ENCODE results near the gene ZSWIM6.

Gene ZSWIM6

DNA sequence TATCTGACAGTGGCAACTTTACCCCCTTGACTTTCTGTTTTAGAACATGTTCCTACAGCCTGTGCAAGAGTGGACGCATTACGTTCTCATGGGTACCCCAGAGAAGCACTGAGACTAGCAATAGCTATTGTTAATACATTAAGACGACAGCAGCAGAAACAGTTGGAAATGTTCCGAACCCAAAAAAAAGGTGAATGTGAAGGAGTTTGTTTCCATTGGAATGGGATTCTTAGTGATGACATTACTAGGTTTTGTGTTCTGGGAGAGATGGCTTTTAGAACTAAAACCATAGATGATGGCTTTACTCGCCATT is 194.1 kb downstream of the ZSWIM6 start:
- DNase-seq (ENCODE audit: low read depth in 1 of 2, low spot score in 1 of 2): no peak

DNA sequence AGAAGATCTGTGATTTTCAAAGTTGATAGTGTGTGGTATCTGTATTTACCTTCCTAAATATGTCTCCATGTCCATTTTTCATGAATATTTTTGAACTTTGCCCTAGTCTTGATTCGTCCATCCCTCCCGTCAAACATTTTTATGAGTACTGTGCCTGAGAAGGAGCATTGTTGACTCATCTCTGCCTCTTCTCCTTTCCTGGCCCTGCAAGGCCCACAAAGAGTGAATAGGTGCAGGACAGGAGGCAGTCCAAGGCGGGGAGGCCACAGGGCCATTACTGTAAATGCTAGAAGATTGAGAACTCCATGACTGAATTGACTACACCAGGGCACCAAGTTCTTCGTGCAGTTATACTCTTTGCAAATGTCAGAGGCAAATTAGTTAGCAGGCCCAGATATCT is 200.9 kb downstream of the ZSWIM6 start:
- no peak for DNase-seq (ENCODE audit: low read depth in 1 of 2, low spot score in 1 of 2)

DNA sequence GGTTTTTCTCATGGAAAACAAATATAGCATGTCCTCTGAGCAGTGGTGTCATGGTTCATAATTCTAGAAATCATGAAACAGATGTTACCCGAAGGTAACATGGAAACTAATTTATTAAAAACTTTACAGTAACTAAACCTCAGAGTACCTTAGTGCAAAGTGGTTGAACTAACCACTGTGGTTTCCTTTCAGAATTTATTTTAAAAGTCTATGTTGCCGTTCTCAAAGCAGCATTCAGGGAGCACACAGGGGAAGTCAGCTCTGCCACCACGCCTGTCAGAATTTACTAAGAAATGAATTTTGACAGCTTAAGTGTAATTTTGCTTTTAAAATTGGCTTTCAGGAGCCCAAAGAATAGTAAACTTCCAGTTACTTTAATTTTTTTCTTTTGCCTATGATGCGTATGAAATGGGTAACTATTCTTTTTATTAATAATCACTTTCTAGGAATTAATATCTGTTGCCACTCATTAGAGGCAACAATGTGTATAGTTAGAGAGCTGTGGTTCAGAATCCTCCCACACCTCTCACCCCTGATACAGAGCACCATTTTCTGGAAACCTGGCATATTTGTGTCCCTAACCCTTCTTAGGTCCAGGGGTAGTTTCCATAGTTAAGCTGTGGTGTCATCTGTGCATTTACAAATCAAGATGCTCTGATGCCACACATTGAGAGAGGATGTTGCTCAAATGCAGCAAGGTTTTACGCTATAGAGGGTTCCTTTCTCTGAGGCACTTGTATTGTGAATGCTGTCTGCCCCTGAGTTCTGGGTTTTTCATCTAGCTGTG is 202.6 kb downstream of the ZSWIM6 start:
- DNase-seq (ENCODE audit: low read depth in 1 of 2, low spot score in 1 of 2): no peak

DNA sequence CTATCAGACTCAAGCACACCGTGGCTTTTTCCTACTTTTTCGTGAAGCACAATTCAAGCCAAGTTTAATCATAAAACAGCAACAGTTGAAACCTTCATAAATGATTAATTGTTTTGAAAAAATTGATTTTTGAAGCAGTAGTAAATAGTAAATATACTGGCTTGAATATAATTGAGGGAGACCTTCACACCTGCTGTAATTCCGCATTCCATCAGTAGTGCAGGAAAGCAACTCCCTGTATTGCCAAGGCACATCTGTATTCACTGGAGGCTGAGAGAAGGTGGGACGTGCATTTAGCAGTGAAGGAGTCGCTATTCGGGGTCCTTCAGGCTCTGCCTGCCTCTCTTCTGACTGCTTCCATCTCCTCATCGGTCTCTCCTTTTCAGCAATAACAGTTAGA is 203.8 kb downstream of the ZSWIM6 start:
- no peak for DNase-seq (ENCODE audit: low read depth in 1 of 2, low spot score in 1 of 2)

DNA sequence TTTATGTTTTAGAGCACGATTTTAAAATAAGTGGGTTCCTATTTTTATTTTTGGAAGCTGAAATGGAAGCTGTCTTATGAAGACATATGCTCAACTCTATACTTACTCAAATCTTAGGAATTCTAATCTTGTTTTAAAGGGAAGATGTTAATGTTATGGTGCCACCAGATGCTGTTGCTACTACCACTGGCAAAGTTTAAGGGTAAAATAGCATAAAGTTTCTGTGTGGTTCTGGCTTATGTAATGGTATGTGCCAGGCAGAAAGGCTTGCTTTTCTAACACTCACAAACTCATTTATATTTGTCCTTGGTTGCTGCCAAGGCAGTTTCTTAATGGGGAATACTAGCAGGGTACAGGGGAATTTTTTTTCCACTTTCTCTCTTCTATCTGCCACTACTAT is 204.9 kb downstream of the ZSWIM6 start:
- no peak for DNase-seq (ENCODE audit: low read depth in 1 of 2, low spot score in 1 of 2)

DNA sequence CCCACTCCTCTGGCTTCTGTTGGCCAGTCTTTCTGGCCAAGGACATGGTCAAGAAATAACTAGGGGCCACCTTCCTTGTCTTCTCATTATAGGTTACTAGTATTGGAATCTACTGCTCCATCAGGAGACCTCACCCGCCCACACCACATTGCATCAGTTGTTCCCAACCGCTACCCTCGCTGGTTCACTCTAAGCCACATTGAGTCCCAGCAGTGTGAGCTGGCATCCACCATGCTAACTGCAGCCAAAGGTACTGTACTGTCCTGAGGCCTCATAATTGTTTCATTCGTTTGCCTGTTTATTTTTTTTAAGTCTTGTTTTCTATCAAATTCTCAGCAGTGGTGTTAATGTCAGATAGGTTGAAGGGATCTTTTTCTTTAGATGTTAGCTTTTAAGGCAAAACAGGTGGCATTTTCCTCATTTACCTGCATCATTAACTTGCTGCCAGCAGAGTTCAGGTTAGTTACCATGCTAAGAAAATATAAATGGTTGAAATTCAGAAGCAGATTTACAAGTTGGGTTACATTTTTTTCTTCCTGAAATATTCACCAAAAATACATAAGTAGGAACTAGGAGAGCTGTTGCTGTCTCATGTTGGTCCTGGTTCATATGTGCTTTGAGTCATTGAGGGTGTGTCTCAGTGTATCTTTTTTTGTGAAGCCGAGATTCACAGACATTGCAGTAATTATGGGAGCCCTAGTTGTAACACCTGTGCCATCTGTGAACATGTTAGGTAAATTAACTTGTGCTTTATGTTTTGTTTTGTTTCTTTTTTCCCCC is 206.9 kb downstream of the ZSWIM6 start:
- DNase-seq (ENCODE audit: low read depth in 1 of 2, low spot score in 1 of 2): no peak

DNA sequence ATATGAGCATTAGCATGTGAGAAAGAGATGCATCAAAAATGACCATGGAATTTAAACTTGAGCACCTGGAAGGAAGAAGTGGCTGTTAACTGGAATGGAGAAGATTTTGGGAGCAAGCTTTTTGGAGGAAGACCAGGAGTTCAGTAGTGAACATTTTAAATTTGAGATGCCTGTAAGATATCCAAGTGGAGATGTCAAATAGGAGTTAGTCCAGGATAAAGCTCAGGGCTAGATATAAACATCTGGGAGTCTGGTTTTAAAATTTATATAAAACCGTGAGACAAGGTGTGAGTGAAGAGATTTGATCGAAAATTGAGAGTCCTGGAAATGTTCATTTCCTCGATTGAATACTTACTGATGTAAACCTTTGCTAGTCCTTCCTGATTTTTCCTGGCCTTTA is 217.5 kb downstream of the ZSWIM6 start:
- DNase-seq (ENCODE audit: low read depth in 1 of 2, low spot score in 1 of 2): no peak

DNA sequence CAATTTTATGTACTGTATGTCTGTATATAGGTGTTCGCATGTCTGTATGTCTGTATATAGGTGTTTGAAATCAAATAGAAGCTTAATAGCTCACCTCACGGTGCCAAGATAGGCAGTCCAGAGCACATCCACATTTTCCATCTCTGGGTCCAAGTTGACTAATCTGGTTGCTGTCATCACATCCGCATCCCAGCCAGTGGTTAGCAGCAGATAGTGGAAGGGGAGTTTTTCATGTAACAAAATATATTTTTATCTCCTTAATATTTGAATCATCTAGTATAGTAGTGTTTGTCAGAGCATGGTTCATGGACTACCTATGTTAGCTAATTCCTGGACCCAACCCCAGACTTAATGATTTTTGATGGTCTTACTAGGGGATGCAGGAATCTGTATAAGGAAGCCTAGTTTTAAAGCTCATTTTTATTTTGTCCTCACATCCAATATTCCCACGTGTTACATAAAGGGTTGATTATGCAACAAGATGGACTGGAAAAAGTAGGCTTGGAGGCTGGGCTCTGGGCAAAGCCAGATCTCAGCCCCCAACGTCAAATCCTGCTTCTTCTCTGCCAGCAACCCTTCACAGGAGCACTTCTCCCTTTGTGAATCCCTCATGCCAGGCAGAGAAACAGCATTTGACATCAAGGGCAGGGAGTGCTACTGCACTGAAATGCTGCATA is 219.7 kb downstream of the ZSWIM6 start:
- no peak for DNase-seq (ENCODE audit: low read depth in 1 of 2, low spot score in 1 of 2)

DNA sequence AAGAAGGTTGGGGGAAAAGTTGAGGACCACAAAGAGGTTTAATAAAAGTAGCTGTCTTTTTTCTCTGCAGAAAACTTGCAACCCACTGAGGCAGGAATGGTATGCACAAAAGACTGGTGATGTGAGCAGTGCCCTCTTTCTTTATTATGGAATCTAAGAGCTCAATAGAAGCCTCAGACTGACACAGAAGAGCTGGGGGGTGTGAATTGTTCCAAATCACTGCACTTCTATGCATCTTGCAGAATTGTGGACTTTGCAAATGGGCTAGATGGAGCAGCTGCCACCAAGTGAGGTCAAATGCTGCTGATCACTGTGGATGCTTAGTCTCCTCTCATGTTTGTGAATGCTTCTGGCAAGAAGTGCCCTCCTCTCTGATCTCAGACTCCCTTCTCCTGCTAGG is 227.1 kb downstream of the ZSWIM6 start:
- no peak for DNase-seq (ENCODE audit: low read depth in 1 of 2, low spot score in 1 of 2)

DNA sequence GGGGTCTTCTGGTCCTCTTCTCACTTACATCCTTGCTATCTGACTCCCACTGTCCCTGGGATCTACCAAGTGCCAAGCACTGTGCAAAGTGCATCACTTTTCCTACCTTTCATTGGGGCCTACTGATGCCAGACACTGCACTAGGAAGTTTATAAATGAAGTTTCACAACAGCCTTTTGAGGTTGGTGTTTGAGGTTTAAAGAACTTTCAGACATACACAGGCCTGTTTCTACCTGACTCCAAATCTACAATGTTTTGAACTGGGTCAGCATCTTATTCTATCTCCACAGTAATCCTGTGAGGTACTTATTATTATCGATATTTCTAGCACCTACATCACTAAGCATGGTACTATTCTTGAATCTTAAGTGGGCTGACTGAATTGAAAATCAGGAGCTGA is 227.7 kb downstream of the ZSWIM6 start:
- DNase-seq (ENCODE audit: low read depth in 1 of 2, low spot score in 1 of 2): no peak

DNA sequence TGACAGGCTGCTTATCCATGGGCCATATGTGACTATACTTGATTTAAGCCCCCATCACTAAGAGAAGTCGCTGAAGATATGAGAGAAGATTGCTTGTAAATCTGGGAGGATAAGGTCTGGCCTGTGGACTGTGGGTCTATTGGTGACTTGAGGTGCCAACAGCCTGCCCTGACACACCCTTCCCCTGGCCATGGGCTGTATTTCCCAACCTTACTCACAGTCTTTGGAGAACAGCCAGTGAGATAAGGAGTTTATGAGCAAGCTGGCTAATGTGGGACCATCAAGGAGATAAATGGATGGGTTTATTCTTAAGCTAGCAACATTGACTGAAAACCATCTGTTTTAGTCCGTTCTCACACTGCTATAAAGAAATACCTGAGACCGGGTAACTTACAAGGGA is 231.3 kb downstream of the ZSWIM6 start:
- no peak for DNase-seq (ENCODE audit: low read depth in 1 of 2, low spot score in 1 of 2)

DNA sequence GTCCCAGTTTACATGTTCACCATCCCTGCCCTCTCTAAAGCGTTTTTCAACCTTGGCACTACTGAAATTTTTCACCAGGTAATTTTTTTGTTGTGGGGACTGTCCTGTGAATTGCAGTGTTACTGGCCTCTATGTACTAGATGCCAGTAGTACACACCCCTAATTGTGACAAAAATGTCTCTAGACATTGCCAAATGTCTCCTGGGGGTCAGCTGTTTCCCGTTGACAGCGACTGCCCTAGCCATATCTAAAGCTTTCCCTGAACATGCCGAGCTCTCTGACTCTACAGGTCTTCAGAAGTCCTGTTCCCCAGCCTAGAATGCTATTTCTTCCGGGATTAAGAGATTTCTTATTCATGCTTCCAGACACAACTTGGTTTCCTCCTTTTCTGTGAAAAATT is 235.3 kb downstream of the ZSWIM6 start:
- DNase-seq (ENCODE audit: low read depth in 1 of 2, low spot score in 1 of 2): no peak

DNA sequence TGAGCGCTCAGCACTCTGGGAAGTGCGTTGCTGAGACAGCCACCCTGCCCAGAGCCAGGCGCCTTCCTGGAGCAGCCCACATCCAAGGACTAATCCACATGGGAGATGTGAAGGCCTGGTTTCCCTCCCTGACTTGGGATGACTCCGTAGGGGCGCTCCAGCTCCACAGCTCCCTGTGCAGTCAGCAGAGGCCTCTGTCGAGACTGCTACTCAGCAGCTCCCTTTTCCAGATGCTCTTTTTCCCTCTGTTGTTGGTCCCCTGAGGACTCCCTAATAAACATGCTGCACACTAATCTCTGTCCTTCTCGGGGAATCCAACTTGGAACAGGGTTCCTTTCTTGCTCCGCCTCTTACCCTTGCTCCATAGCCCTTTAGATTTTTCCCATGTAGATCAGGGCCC is 237.3 kb downstream of the ZSWIM6 start:
- no peak for DNase-seq (ENCODE audit: low read depth in 1 of 2, low spot score in 1 of 2)

DNA sequence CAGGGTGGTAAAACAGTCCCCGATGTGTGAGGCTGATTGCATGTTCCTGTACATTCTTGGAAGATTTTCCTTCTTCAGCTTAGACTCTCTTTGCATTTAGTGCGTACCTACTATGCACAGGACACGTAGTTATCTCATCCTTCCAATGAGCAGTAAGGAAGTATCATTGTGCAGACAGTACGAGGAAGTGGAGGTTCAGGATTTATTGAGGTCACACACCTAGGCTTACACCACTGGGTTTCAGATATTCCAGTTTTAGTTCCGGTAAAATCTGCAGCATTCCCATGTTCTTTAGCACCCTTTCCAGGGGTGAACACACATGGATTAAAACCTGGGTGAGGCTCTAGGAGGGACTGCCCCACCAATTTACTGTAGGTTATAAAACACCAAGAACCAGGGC is 238.7 kb downstream of the ZSWIM6 start:
- no peak for DNase-seq (ENCODE audit: low read depth in 1 of 2, low spot score in 1 of 2)

DNA sequence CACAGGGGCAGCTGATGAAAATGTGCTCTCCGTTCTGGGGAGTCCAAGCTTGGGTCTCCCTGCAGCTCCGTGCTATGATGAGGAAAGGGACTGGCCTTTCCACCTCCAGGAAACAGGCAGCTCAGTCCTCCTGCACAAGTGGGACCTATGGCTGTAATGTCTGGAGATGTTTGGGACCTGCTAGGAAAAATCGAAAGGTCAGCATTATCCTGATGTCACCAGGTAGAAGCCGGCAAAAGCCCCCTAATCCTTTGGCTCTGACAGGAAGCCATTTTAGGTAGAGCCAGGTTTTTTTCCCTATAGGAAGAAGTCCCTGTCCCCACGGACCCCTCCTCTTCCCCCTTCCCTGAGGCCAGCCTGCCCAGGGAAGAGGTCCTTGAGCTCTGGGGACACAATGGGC is 240.9 kb downstream of the ZSWIM6 start:
- DNase-seq (ENCODE audit: low read depth in 1 of 2, low spot score in 1 of 2): no peak

DNA sequence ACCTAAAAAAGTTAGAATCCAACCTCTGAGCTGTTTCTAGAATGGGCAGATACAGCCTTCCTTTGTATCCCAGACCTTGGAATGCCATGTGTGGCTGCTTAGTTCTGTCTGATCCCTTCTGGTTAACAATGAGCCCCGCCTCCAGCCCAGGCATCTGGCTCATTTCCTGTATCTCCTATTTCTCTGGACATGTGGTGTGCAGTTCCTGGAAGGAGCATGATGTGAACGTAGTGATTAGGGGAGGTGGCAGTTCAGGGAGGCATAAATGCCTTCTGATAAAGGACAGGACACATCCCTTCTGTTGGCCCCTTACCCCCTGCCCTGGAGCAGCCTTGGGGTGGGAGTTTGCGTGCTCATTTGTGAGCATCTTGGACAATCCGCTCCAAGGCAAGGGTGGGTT is 243.0 kb downstream of the ZSWIM6 start:
- no peak for DNase-seq (ENCODE audit: low read depth in 1 of 2, low spot score in 1 of 2)

DNA sequence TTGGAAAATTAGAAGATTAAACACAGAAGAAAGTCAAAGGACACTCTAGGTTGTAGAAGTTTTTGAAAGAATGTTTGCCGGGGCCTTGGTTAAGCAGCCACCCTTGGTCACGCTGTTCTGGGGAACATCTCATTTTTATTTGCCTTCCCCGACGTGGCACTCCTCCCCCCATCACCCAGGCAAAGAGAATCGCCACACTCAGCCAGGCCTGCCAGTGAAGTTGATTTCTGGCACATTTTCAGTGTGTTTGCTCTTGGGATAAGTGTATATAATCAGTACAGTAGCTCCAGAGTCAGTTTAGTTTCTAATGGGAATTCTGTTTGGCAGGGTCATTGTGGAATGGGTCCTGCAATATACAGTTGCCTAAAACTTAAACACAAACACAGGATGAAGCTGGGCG is 243.5 kb downstream of the ZSWIM6 start:
- no peak for DNase-seq (ENCODE audit: low read depth in 1 of 2, low spot score in 1 of 2)

DNA sequence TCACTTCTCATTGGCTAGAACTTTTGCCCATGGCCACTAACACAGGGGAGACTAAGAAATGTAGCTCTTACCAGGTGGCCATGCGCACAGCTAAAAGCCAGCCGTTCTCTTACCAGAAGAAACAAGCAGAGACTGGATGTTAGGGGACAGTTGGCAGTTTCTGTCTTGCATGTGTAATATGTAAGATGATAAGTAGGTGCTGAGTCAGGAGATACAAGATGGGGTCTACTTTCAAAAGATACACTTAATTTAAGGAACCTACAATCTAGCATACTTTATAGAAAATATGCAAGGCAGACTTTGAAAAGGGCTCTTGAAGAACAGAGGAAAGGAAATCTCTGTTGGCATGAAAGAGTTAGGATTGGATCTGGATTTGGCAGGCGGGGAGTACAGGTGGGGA is 244.5 kb downstream of the ZSWIM6 start:
- DNase-seq (ENCODE audit: low read depth in 1 of 2, low spot score in 1 of 2): no peak

DNA sequence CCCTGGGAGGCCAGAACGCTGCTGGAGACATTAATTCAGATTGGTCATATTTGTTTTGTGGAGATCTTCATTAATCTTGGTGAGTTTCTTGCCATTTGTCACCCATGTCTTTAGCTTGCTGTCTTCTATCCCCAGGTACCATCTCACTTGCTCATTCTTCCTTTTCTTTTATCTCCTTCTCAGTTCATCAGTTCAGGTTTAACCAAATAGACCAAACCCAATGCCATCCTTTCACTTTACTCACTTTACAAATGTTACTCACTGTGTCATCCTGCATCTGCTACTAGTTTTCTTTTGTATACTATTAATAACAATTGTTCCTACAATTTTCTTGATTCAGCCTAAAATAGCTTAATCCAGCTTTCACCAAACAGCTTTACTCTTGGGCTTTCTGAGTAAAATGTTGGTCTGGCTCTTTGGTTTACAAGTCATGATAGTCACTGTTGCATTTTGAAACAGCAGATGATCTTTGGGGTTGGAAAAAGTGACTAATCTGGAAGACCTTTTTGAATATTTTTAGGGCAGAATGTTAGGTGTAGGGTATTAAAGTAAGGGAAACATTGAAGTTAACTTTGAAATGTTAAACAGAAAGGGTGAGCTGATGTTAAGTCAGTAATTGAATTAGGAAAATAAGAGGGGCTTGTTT is 246.9 kb downstream of the ZSWIM6 start:
- no peak for DNase-seq (ENCODE audit: low read depth in 1 of 2, low spot score in 1 of 2)

DNA sequence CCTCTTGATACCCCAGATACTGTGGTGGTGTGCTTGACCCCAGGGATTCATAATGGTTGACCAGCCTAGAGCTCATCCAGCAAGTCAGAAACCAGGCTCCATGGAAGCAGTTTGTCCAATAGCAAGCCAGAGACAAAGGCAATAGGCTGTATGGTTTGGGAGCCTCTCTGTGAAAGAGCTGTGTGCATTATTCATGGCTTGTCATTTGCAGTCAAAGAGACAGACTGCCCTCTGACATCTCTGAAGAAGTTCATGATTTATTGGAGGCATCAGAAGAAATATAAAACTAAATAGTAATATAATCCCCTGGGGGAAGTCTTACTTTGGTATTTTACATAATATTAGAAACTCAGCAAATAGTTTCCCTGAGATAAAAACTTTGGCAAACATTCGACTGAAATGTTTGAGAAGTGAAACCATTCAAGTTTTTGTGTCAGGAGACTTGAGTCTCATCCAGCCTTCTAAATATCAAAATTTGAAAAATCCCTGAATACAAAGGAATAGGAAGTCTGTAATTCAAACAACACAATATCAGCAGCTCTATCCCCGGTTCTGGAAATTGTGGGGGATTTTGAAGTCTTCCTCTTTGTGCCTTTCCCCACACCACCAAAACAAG is 250.3 kb downstream of the ZSWIM6 start:
- no peak for DNase-seq (ENCODE audit: low read depth in 1 of 2, low spot score in 1 of 2)

DNA sequence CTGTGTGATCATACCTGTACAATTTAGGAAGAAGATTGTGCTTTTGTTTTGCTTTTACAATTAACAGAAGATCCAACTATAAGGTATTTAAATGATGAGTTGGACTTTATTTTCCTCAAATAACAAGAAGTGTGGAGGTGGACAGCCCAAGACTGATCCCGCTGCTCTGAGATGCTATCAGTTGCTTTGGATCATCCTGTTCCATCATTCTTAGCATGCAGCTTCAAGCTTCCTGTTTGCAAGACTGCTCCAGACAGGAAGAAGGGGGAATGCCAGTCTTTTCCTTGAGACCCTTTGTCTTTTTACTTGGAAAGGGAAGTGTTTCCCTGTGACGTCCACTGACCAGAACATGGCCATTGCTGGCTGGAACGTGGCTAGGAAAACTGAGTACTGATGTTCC is 250.8 kb downstream of the ZSWIM6 start:
- DNase-seq (ENCODE audit: low read depth in 1 of 2, low spot score in 1 of 2): no peak
